Astrocyte (in vitro differentiated cells and primary cell): ENCODE data around the gene CCDC8. TPM values are rescaled to one million over a fixed set of nuclear protein-coding genes. Genes with fewer than 3 reads are reported as not detected.

Experiments
- DNase-seq: peaks from one replicate; pipeline ENCODE4 v3.0.0-alpha.2; 2010; ENCODE audit warnings: low read depth
- FAIRE-seq: peaks from 2 replicates; lab custom pipeline; 2011; peaks lifted over from hg19 to GRCh38; lab: Jason Lieb, UNC
- H2AFZ ChIP-seq: 2 replicates; pipeline ENCODE4 v1.6.0; 2012; ENCODE audit warnings: low read depth, low read length, inconsistent platforms
- H3K27ac ChIP-seq: 2 replicates; pipeline ENCODE4 v1.5.1; 2011; ENCODE audit warnings: low read depth, low read length, inconsistent platforms
- H3K27me3 ChIP-seq: 2 replicates; pipeline ENCODE4 v1.6.0; 2011; ENCODE audit warnings: low read length, inconsistent platforms; ENCODE audit not compliant: insufficient read depth
- H3K36me3 ChIP-seq: 2 replicates; pipeline ENCODE4 v1.5.1; 2011; ENCODE audit warnings: low read length, inconsistent platforms; ENCODE audit not compliant: insufficient read depth
- H3K4me1 ChIP-seq: 2 replicates; pipeline ENCODE4 v1.5.1; 2011; ENCODE audit warnings: low read length, inconsistent platforms; ENCODE audit not compliant: insufficient read depth
- H3K4me2 ChIP-seq: 2 replicates; pipeline ENCODE4 v1.6.0; 2012; ENCODE audit warnings: low read length, inconsistent platforms
- H3K4me3 ChIP-seq: 2 replicates; pipeline ENCODE4 v1.5.1; 2011; ENCODE audit warnings: low read depth, mild to moderate bottlenecking, low read length, inconsistent platforms; ENCODE audit not compliant: insufficient read depth
- H3K79me2 ChIP-seq: 2 replicates; pipeline ENCODE4 v1.6.0; 2012; ENCODE audit warnings: mild to moderate bottlenecking, low read length, inconsistent platforms; ENCODE audit not compliant: insufficient read depth
- H3K9ac ChIP-seq: 2 replicates; pipeline ENCODE4 v1.6.0; 2012; ENCODE audit warnings: mild to moderate bottlenecking, low read length, inconsistent platforms
- H3K9me3 ChIP-seq: 2 replicates; pipeline ENCODE4 v1.5.1; 2012; ENCODE audit warnings: low read depth, mild to moderate bottlenecking, low read length, inconsistent platforms; ENCODE audit not compliant: insufficient read depth
- H4K20me1 ChIP-seq: 2 replicates; pipeline ENCODE4 v1.6.0; 2012; ENCODE audit warnings: low read length, inconsistent platforms; ENCODE audit not compliant: insufficient read depth
- H3K27ac Mint-ChIP-seq: one replicate; pipeline ENCODE4 v1.8.0; 2021; ENCODE audit warnings: mild to moderate bottlenecking, mixed read lengths; ENCODE audit not compliant: unreplicated experiment
- H3K27me3 Mint-ChIP-seq: one replicate; pipeline ENCODE4 v1.8.0; 2021; ENCODE audit warnings: low read depth, mixed read lengths; ENCODE audit not compliant: unreplicated experiment
- H3K36me3 Mint-ChIP-seq: one replicate; pipeline ENCODE4 v1.8.0; 2021; ENCODE audit warnings: low read depth, mixed read lengths; ENCODE audit not compliant: unreplicated experiment
- H3K4me1 Mint-ChIP-seq: one replicate; pipeline ENCODE4 v1.8.0; 2021; ENCODE audit warnings: low read depth, mixed read lengths; ENCODE audit not compliant: unreplicated experiment
- H3K4me3 Mint-ChIP-seq: one replicate; pipeline ENCODE4 v1.8.0; 2021; ENCODE audit warnings: mild to moderate bottlenecking, moderate library complexity, mixed read lengths; ENCODE audit not compliant: unreplicated experiment
- H3K9me3 Mint-ChIP-seq: one replicate; pipeline ENCODE4 v1.8.0; 2021; ENCODE audit warnings: mild to moderate bottlenecking, mixed read lengths; ENCODE audit not compliant: unreplicated experiment
- CTCF ChIP-seq: IDR thresholded peaks from 2 replicates; pipeline ENCODE4 v1.5.1; 2011; ENCODE audit warnings: low read depth, mild to moderate bottlenecking, inconsistent platforms, low read length, moderate library complexity; ENCODE audit not compliant: insufficient read depth
- EZH2 ChIP-seq: IDR thresholded peaks from 2 replicates; pipeline ENCODE4 v1.6.1; 2012; ENCODE audit warnings: mild to moderate bottlenecking, low read length, inconsistent platforms; ENCODE audit not compliant: insufficient read depth
- total RNA-seq: library from RNA; stranded (reverse); gene quantifications from 2 replicates; pipeline ENCODE4 v1.2.1, GENCODE V29; 2021

The CCDC8 gene
- total RNA-seq, 1 donor from 2014 or later: 35.5 TPM

- no peak overlapping the region for H3K4me3 Mint-ChIP-seq
- H3K4me1 Mint-ChIP-seq: peaks cover 7% of the 10 kb centered on the region
Observed at GRCh38 chr19:46381756-46382345, 31.5 kb downstream of the CCDC8 start.

GRCh38 chr19:46381346-46381745, 32.0 kb downstream of the CCDC8 start:
- no peak overlapping the region for H3K27ac ChIP-seq
- peaks cover 40% of the 10 kb centered on the region for H3K36me3 ChIP-seq
- FAIRE-seq (no peak), DNase-seq (no peak)
- H3K4me3 ChIP-seq: no peak overlapping the region
- H2AFZ ChIP-seq: no peak overlapping the region
- Mint-ChIP-seq H3K27ac (no peak overlapping the region), H3K36me3 (peaks cover 34% of the 10 kb centered on the region), H3K27me3 (no peaks in the 10 kb centered on the region), H3K4me1 (peaks cover 7% of the 10 kb centered on the region), H3K4me3 (no peak overlapping the region), H3K9me3 (no peaks in the 10 kb centered on the region)
- peaks cover 8% of the 10 kb centered on the region for H3K4me1 ChIP-seq
- H3K27me3 ChIP-seq: no peaks in the 10 kb centered on the region
- H3K4me2 ChIP-seq: no peak overlapping the region
- peaks cover 8% of the 10 kb centered on the region for H4K20me1 ChIP-seq
- no peaks in the 10 kb centered on the region for H3K9me3 ChIP-seq
- no peak for TF ChIP-seq EZH2
- TF ChIP-seq CTCF: no peak
- H3K9ac ChIP-seq: no peak overlapping the region
- peaks cover 27% of the 10 kb centered on the region for H3K79me2 ChIP-seq

More at GRCh38 chr19:46381756-46382345, 31.5 kb downstream of the CCDC8 start:
- H3K9ac ChIP-seq: no peak overlapping the region
- Mint-ChIP-seq H3K27me3 (no peaks in the 10 kb centered on the region), H3K9me3 (no peaks in the 10 kb centered on the region), H3K36me3 (peaks cover 31% of the 10 kb centered on the region), H3K27ac (no peak overlapping the region)
- H3K36me3 ChIP-seq: peaks cover 35% of the 10 kb centered on the region
- no peak for TF ChIP-seq EZH2
- TF ChIP-seq CTCF: no peak
- H3K4me3 ChIP-seq: no peak overlapping the region
- no peaks in the 10 kb centered on the region for H3K9me3 ChIP-seq
- no peak overlapping the region for H3K27ac ChIP-seq
- H4K20me1 ChIP-seq: peaks cover 8% of the 10 kb centered on the region
- peaks cover 8% of the 10 kb centered on the region for H3K4me1 ChIP-seq
- H2AFZ ChIP-seq: no peak overlapping the region
- H3K27me3 ChIP-seq: no peaks in the 10 kb centered on the region
- DNase-seq (no peak), FAIRE-seq (no peak)
- H3K79me2 ChIP-seq: peaks cover 27% of the 10 kb centered on the region
- no peak overlapping the region for H3K4me2 ChIP-seq

- Histone ChIP-seq H3K9ac (no peak overlapping the region), H3K27ac (no peak overlapping the region), H3K4me2 (no peak overlapping the region), H3K36me3 (peaks cover 43% of the 10 kb centered on the region), H2AFZ (no peak overlapping the region), H3K79me2 (peaks cover 27% of the 10 kb centered on the region), H3K4me3 (no peak overlapping the region), H3K4me1 (peaks cover 8% of the 10 kb centered on the region), H3K27me3 (no peaks in the 10 kb centered on the region), H3K9me3 (no peaks in the 10 kb centered on the region), H4K20me1 (peaks cover 8% of the 10 kb centered on the region)
- H3K4me1 Mint-ChIP-seq: peaks cover 7% of the 10 kb centered on the region
- no peak overlapping the region for H3K4me3 Mint-ChIP-seq
- no peaks in the 10 kb centered on the region for H3K9me3 Mint-ChIP-seq
- no peak for DNase-seq
- no peak for TF ChIP-seq EZH2
- TF ChIP-seq CTCF: no peak
- FAIRE-seq: no peak
- peaks cover 35% of the 10 kb centered on the region for H3K36me3 Mint-ChIP-seq
- H3K27me3 Mint-ChIP-seq: no peaks in the 10 kb centered on the region
- H3K27ac Mint-ChIP-seq: no peak overlapping the region
Observed at GRCh38 chr19:46380690-46381089, 32.7 kb downstream of the CCDC8 start.
